ENCODE measurements around the gene MAP1LC3B2. TPM values are rescaled to one million over a fixed set of nuclear protein-coding genes. Genes with fewer than 3 reads are reported as not detected.

Gene MAP1LC3B2
- total and polyA plus RNA-seq, 2 of the 13 experiments (the other 11 are each of a cell fraction or from before 2014, with no cell fraction given) = 0.60 to 2.2 TPM

- Histone ChIP-seq H2AFZ (ENCODE audit: low read length) (no peak overlapping the region), H3K27me3 (ENCODE audit: control insufficient read depth in 1 of 2, insufficient read depth in 2 of 2, low read length in 2 of 2) (peaks cover 0 to 5% of the 10 kb centered on the region in 2 experiments; a peak in 1 of 5 replicates), H3K27ac (ENCODE audit: extremely low read length, insufficient read depth, low read length) (no peak overlapping the region), H3K9ac (ENCODE audit: insufficient read depth, low read depth, low read length) (no peak overlapping the region), H3K79me2 (ENCODE audit: insufficient read depth, low read length) (no peaks in the 10 kb centered on the region), H4K20me1 (ENCODE audit: insufficient read depth, low read length) (no peaks in the 10 kb centered on the region), H3K4me2 (ENCODE audit: low read depth, low read length) (no peak overlapping the region), H3K36me3 (replicated peaks in 1 of 2; ENCODE audit: control insufficient read depth in 1 of 2, insufficient read depth in 2 of 2, low read length in 2 of 2) (no peaks in the 10 kb centered on the region), H3K4me3 (replicated peaks in 1 of 3; ENCODE audit: insufficient read depth in 1 of 3, low read depth in 2 of 3, low read length in 3 of 3) (no peak overlapping the region), H3K4me1 (ENCODE audit: insufficient read depth, low read length) (peaks cover 22% of the 10 kb centered on the region), H3K9me3 (ENCODE audit: low read length) (no peaks in the 10 kb centered on the region)
- in situ Hi-C loops (cut with HindIII; ENCODE audit: extremely low pct_ligation_motif_present, low pct_unique_long_range_greater_than_20kb) = loop anchor here (5.0 to 10.0 kb wide), 2 partner anchors 321 to 603 kb away; partner anchors contain the start of gene MED13L
- WGBS (ENCODE audit: low lambda C conversion rate) = 88% methylated on average over 1 of the region's 1 CpG
- no peak for FAIRE-seq
- DNase-seq (ENCODE audit: low spot score) = no peak
- CTCF ChIA-PET (ENCODE audit: low intra/inter-chr PET ratio, low total read pairs) = no interaction called here
- POLR2A ChIA-PET = no interaction called here
- no peak for ATAC-seq
- no TSS peak for BruUV-seq (replicated peaks)
- intact Hi-C loops (cut with micrococcal nuclease; ENCODE audit: unreplicated experiment) = no loop called here
- TF ChIP-seq ZNF713 (CRISPR knock-in tag; IDR thresholded peaks at IDR 0.05) (no peak), RXRB (CRISPR knock-in tag; IDR thresholded peaks at IDR 0.05; ENCODE audit: borderline replicate concordance) (no peak), ZHX1 (CRISPR knock-in tag; IDR thresholded peaks at IDR 0.05; ENCODE audit: low read depth) (no peak), TCF7L2 (IDR thresholded peaks at IDR 0.05; ENCODE audit: low read depth, low read length) (no peak), NONO (IDR thresholded peaks at IDR 0.05) (no peak), NONO (CRISPR knock-in tag; conservative IDR thresholded peaks at IDR 0.05) (no peak), EHMT2 (IDR thresholded peaks at IDR 0.05; ENCODE audit: borderline replicate concordance, low read depth, low read length) (no peak), ZNF296 (CRISPR knock-in tag; conservative IDR thresholded peaks at IDR 0.05) (no peak), ATRX (CRISPR knock-in tag; IDR thresholded peaks at IDR 0.05; ENCODE audit: borderline replicate concordance) (no peak), ZSCAN29 (CRISPR knock-in tag; conservative IDR thresholded peaks at IDR 0.05) (no peak), ARNT2 (CRISPR knock-in tag; IDR thresholded peaks at IDR 0.05; ENCODE audit: low read depth) (no peak), RNF219 (CRISPR knock-in tag; IDR thresholded peaks at IDR 0.05) (no peak), MIER3 (CRISPR knock-in tag; IDR thresholded peaks at IDR 0.05; ENCODE audit: borderline replicate concordance) (no peak)
Measured at GRCh38 chr12:116597886-116598285, 38.7 kb downstream of the MAP1LC3B2 start.
